HCT116 (cell line): ENCODE data around the gene SMARCA4. TPM values are rescaled to one million over a fixed set of nuclear protein-coding genes. Genes with fewer than 3 reads are reported as not detected.

Source experiments
- ATAC-seq: fragments of 200-7000 bp; cut with Tn5 transposase; 2 replicates; pipeline ENCODE4 v1.9.1; 2020; ENCODE audit warnings: mild to moderate bottlenecking, moderate library complexity
- BruUV-seq: library from RNA; stranded (reverse); fragments of 400-500 nt; replicated peaks from 2 replicates; lab custom pipeline; 2021; lab: Mats Ljungman, UMichigan
- CTCF ChIA-PET: fragments of 300-600 bp; sonication (Branson Sonifier 250); formaldehyde crosslinking; loops from one replicate; lab custom pipeline; 2021; ENCODE audit warnings: antibody characterized with exemption; lab: Charles Lee
- POLR2A ChIA-PET: fragments of 300-600, 350-600 bp; sonication (Branson Sonifier 250); formaldehyde crosslinking; loops from one replicate; lab custom pipeline; 2021; ENCODE audit warnings: antibody characterized with exemption; lab: Charles Lee
- RAD21 ChIA-PET, 2 experiments: fragments of 300-600 bp; sonication (Branson Sonifier 250); formaldehyde crosslinking; loops; one replicate each; lab custom pipeline; 2023; ENCODE audit warnings: low total read pairs in 2 of 2; ENCODE audit not compliant: uncharacterized antibody in 2 of 2, unreplicated experiment in 2 of 2, low non-redundant PET in 1 of 2; lab: Charles Lee
- DNase-seq: peaks from one replicate; pipeline ENCODE4 v3.0.0-alpha.2; 2010; ENCODE audit warnings: low read depth, low spot score
- H2AFZ ChIP-seq: fragments of 200-600 bp; shearing (Covaris generic), sonication (generic); 2 replicates; pipeline ENCODE4 v1.6.1; 2017; ENCODE audit warnings: low read depth, mixed run types, mixed read lengths, antibody characterized with exemption, low read length; ENCODE audit not compliant: poor library complexity, severe bottlenecking
- H3K27ac ChIP-seq: 2 replicates; pipeline ENCODE4 v1.5.1; 2012; ENCODE audit warnings: low read depth, low read length
- H3K27me3 ChIP-seq: fragments of 200-600 bp; sonication (generic); 2 replicates; pipeline ENCODE4 v1.6.1; 2016; ENCODE audit warnings: mixed run types, low read length, mixed read lengths; ENCODE audit not compliant: insufficient read depth
- H3K36me3 ChIP-seq, 2 experiments: fragments of 200-500 bp in 1 of 2; fragments of 200-600 bp in 1 of 2; sonication (Bioruptor generic) in 1 of 2; sonication (generic) in 1 of 2; 2 replicates each; pipeline versions ENCODE4 v1.5.1 to v1.6.1; 2014 to 2016; ENCODE audit warnings: low read length in 2 of 2, inconsistent platforms in 1 of 2, mixed read lengths in 1 of 2, mixed run types in 1 of 2; ENCODE audit not compliant: insufficient read depth in 2 of 2, control insufficient read depth in 1 of 2
- H3K4me1 ChIP-seq, 2 experiments: fragments of 200-600 bp in 1 of 2; sonication (generic) in 1 of 2; 2 replicates each; pipeline versions ENCODE4 v1.5.1 to v1.6.1; 2012 to 2017; ENCODE audit warnings: low read length in 2 of 2, inconsistent platforms in 1 of 2, mild to moderate bottlenecking in 1 of 2, mixed read lengths in 1 of 2, mixed run types in 1 of 2, moderate library complexity in 1 of 2; ENCODE audit not compliant: insufficient read depth in 2 of 2, control insufficient read depth in 1 of 2
- H3K4me2 ChIP-seq: fragments of 200-600 bp; sonication (generic); 2 replicates; pipeline ENCODE4 v1.6.1; 2017; ENCODE audit warnings: mixed run types, low read length, mixed read lengths
- H3K4me3 ChIP-seq, 2 experiments: fragments of 200-600 bp in 1 of 2; sonication (generic) in 1 of 2; replicated peaks in 1 of 2; 2 replicates each; pipeline ENCODE4 v1.5.1; 2011 to 2016; ENCODE audit warnings: low read length in 2 of 2, control low read depth in 1 of 2, low read depth in 1 of 2, mild to moderate bottlenecking in 1 of 2, mixed read lengths in 1 of 2, mixed run types in 1 of 2
- H3K79me2 ChIP-seq: fragments of 200-600 bp; sonication (generic); 2 replicates; pipeline ENCODE4 v1.6.1; 2017; ENCODE audit warnings: mild to moderate bottlenecking, mixed run types, low read length, moderate library complexity, mixed read lengths; ENCODE audit not compliant: insufficient read depth
- H3K9ac ChIP-seq: fragments of 200-600 bp; sonication (generic); 2 replicates; pipeline ENCODE4 v1.6.1; 2016; ENCODE audit warnings: low read length, mixed read lengths
- H3K9me2 ChIP-seq: fragments of 200-600 bp; sonication (generic), shearing (Covaris generic); 2 replicates; pipeline ENCODE4 v1.6.1; 2017; ENCODE audit warnings: mixed run types, mild to moderate bottlenecking, moderate library complexity; ENCODE audit not compliant: insufficient read depth
- H3K9me3 ChIP-seq, 2 experiments: fragments of 200-500 bp in 1 of 2; fragments of 200-600 bp in 1 of 2; sonication (Bioruptor generic) in 1 of 2; sonication (generic) in 1 of 2; 2 replicates each; pipeline ENCODE4 v1.6.1; 2014 to 2017; ENCODE audit warnings: low read length in 2 of 2, mixed read lengths in 2 of 2, inconsistent platforms in 1 of 2, low read depth in 1 of 2, mild to moderate bottlenecking in 1 of 2, mixed run types in 1 of 2, moderate library complexity in 1 of 2; ENCODE audit not compliant: control insufficient read depth in 1 of 2, insufficient read depth in 1 of 2
- H4K20me1 ChIP-seq: fragments of 200-600 bp; sonication (generic), shearing (Covaris generic); 2 replicates; pipeline ENCODE4 v1.6.1; 2017; ENCODE audit warnings: mixed run types, mild to moderate bottlenecking, moderate library complexity; ENCODE audit not compliant: insufficient read depth
- ELF1 ChIP-seq: IDR thresholded peaks from 2 replicates; pipeline ENCODE4 v1.6.1; 2012; ENCODE audit warnings: low read depth, borderline replicate concordance
- EZH2 ChIP-seq: fragments of 200-600 bp; sonication (generic); IDR thresholded peaks from 2 replicates; pipeline ENCODE4 v1.6.1; 2017; ENCODE audit warnings: antibody characterized with exemption, mixed run types
- EZH2phosphoT487 ChIP-seq: fragments of 200-600 bp; IDR thresholded peaks from 2 replicates; pipeline ENCODE4 v1.6.1; 2018; ENCODE audit warnings: antibody characterized with exemption, borderline replicate concordance
- FOSL1 ChIP-seq: IDR thresholded peaks from 2 replicates; pipeline ENCODE4 v1.6.1; 2012; ENCODE audit warnings: low read depth
- JUND ChIP-seq: IDR thresholded peaks from 2 replicates; pipeline ENCODE4 v1.6.1; 2012
- POLR2A ChIP-seq: IDR thresholded peaks from 2 replicates; pipeline ENCODE4 v1.7.0; 2011; ENCODE audit warnings: borderline replicate concordance; ENCODE audit not compliant: insufficient read depth, insufficient read length; ENCODE audit errors: extremely low read depth
- POLR2AphosphoS5 ChIP-seq: IDR thresholded peaks from 2 replicates; pipeline ENCODE4 v1.6.1; 2011; ENCODE audit warnings: mild to moderate bottlenecking, low read depth, low read length, moderate library complexity
- RAD21 ChIP-seq: IDR thresholded peaks from 2 replicates; pipeline ENCODE4 v1.6.1; 2012; ENCODE audit warnings: low read depth, mild to moderate bottlenecking
- SIN3A ChIP-seq: IDR thresholded peaks from 2 replicates; pipeline ENCODE4 v1.6.1; 2012; ENCODE audit warnings: low read depth
- SP1 ChIP-seq: IDR thresholded peaks from 2 replicates; pipeline ENCODE4 v1.6.1; 2012; ENCODE audit warnings: low read depth
- SRF ChIP-seq: IDR thresholded peaks from 2 replicates; pipeline ENCODE4 v1.6.1; 2012; ENCODE audit warnings: low read depth
- TCF7L2 ChIP-seq: IDR thresholded peaks from 2 replicates; pipeline ENCODE4 v1.7.0; 2011; ENCODE audit warnings: borderline replicate concordance, inconsistent platforms; ENCODE audit not compliant: insufficient read depth, insufficient read length; ENCODE audit errors: extremely low read depth
- YY1 ChIP-seq: IDR thresholded peaks from 2 replicates; pipeline ENCODE4 v1.6.1; 2011; ENCODE audit warnings: low read length, low read depth, moderate library complexity, mild to moderate bottlenecking; ENCODE audit not compliant: insufficient replicate concordance; ENCODE audit errors: extremely low read depth
- ZFX ChIP-seq: fragments of 450-650 bp; IDR thresholded peaks from 2 replicates; pipeline ENCODE4 v1.6.1; 2017
- ZNF274 ChIP-seq: fragments of 200-500 bp; sonication (Bioruptor generic); IDR thresholded peaks from 2 replicates; pipeline ENCODE4 v1.6.1; 2014; ENCODE audit warnings: mild to moderate bottlenecking, low read depth, low read length, inconsistent platforms
- intact Hi-C: fragments of 100-400 bp; cut with micrococcal nuclease; formaldehyde crosslinking; loops from 2 replicates; pipeline ENCODE4 v1.10.0; 2022
- total RNA-seq: library from RNA; stranded (reverse); gene quantifications from one replicate; pipeline ENCODE4 v1.2.1, GENCODE V29; 2021; ENCODE audit not compliant: unreplicated experiment
- TF ChIP-seq, protein P1 (sequence below): IDR thresholded peaks from 2 replicates; pipeline ENCODE4 v1.6.1; 2011; ENCODE audit warnings: mild to moderate bottlenecking, low read length, moderate library complexity; ENCODE audit not compliant: insufficient replicate concordance; ENCODE audit errors: extremely low read depth
- TF ChIP-seq, protein P2 (sequence below), 3 experiments: fragments of 200-600 bp in 1 of 3; sonication (generic) in 1 of 3; IDR thresholded peaks in 2 of 3; conservative IDR thresholded peaks in 1 of 3; 2 replicates each; pipeline ENCODE4 v1.5.1; 2012 to 2017; ENCODE audit warnings: low read depth in 2 of 3, low read length in 2 of 3, antibody characterized with exemption in 1 of 3, borderline replicate concordance in 1 of 3, control low read depth in 1 of 3, mild to moderate bottlenecking in 1 of 3, mixed read lengths in 1 of 3, mixed run types in 1 of 3, moderate library complexity in 1 of 3; ENCODE audit not compliant: insufficient read depth in 1 of 3

SMARCA4 gene
- total RNA-seq, 1 experiment from 2014 or later = 116 TPM

GRCh38 chr19:10945264-10945663 lies 15.6 kb upstream of the SMARCA4 start (continued):
- no peak for TF ChIP-seq ELF1
- TF ChIP-seq EZH2phosphoT487 = no peak
- TF ChIP-seq SP1 = no peak
- no peak for TF ChIP-seq POLR2AphosphoS5
- TF ChIP-seq, protein P1, sequence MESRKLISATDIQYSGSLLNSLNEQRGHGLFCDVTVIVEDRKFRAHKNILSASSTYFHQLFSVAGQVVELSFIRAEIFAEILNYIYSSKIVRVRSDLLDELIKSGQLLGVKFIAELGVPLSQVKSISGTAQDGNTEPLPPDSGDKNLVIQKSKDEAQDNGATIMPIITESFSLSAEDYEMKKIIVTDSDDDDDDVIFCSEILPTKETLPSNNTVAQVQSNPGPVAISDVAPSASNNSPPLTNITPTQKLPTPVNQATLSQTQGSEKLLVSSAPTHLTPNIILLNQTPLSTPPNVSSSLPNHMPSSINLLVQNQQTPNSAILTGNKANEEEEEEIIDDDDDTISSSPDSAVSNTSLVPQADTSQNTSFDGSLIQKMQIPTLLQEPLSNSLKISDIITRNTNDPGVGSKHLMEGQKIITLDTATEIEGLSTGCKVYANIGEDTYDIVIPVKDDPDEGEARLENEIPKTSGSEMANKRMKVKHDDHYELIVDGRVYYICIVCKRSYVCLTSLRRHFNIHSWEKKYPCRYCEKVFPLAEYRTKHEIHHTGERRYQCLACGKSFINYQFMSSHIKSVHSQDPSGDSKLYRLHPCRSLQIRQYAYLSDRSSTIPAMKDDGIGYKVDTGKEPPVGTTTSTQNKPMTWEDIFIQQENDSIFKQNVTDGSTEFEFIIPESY = no peak
- TF ChIP-seq RAD21 = no peak
- TF ChIP-seq FOSL1 = no peak
- TF ChIP-seq, all 23 proteins: peak for 0

DNA sequence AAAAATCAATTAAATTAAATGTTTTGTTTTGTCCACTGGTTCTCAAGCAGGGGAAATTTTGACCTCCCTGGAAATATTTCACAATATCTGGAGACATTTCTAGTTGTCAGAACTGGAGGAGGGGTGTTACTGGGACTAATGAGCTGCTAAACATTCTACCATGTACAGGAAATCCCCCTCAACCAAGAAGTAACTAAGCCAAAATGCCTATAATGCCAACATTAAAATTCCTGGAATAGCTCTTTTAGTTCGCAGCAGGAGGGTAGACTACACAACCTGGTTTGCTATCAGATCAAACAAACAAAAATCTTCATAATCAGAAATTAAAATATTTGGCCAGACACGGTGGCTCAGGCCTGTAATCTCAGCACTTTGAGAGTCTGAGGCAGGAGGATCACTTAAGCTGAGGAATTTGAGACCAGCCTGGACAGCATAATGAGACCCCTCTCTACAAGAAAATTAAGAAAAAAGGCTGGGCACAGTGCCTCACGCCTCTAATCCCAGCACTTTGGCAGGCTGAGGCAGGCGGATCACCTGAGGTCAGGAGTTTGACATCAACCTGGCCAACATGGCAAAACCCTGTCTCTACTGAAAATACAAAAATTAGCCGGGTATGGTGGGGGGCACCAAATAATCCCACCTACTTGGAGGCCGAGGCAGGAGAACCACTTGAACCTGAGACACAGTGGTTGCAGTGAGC lies 13.7 kb upstream of the SMARCA4 start:
- intact Hi-C loops = no loop called here
- Histone ChIP-seq H3K9me3 (no peaks in the 10 kb centered on the region), H3K9ac (no peak overlapping the region), H2AFZ (no peak overlapping the region), H3K79me2 (no peaks in the 10 kb centered on the region), H3K9me2 (no peaks in the 10 kb centered on the region), H3K4me3 (no peak overlapping the region), H3K36me3 (no peaks in the 10 kb centered on the region), H3K27me3 (no peaks in the 10 kb centered on the region), H3K4me2 (no peak overlapping the region), H3K27ac (no peak overlapping the region), H3K4me1 (peaks cover 3 to 26% of the 10 kb centered on the region in 2 experiments), H4K20me1 (no peaks in the 10 kb centered on the region)
- ATAC-seq (no peak), DNase-seq (no peak)
- ChIA-PET POLR2A (interaction anchor here (0.6 kb wide), 1 partner anchor 139 kb away, joined by 3 read pairs; no protein-coding TSS in a partner anchor), RAD21 (no interaction called here), CTCF (interaction anchor here (0.6 kb wide), 1 partner anchor 12 kb away, joined by 3 read pairs; no protein-coding TSS in a partner anchor)
- BruUV-seq = no TSS peak
- TF ChIP-seq POLR2A (no peak), TCF7L2 (no peak), SIN3A (no peak), EZH2phosphoT487 (no peak), JUND (no peak), FOSL1 (no peak), SP1 (no peak), ZFX (no peak), YY1 (no peak), SRF (no peak), POLR2AphosphoS5 (no peak), EZH2 (no peak), ZNF274 (no peak), RAD21 (no peak)
- TF ChIP-seq, protein P2, sequence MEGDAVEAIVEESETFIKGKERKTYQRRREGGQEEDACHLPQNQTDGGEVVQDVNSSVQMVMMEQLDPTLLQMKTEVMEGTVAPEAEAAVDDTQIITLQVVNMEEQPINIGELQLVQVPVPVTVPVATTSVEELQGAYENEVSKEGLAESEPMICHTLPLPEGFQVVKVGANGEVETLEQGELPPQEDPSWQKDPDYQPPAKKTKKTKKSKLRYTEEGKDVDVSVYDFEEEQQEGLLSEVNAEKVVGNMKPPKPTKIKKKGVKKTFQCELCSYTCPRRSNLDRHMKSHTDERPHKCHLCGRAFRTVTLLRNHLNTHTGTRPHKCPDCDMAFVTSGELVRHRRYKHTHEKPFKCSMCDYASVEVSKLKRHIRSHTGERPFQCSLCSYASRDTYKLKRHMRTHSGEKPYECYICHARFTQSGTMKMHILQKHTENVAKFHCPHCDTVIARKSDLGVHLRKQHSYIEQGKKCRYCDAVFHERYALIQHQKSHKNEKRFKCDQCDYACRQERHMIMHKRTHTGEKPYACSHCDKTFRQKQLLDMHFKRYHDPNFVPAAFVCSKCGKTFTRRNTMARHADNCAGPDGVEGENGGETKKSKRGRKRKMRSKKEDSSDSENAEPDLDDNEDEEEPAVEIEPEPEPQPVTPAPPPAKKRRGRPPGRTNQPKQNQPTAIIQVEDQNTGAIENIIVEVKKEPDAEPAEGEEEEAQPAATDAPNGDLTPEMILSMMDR (IDR thresholded peaks at IDR 0.05 in 2 of 3, conservative IDR thresholded peaks at IDR 0.05 in 1 of 3; ENCODE audit: borderline replicate concordance in 1 of 3, insufficient read depth in 1 of 3, low read depth in 2 of 3, low read length in 2 of 3) = no peak
